ENCODE measurements around the gene GHDC. TPM values are rescaled to one million over a fixed set of nuclear protein-coding genes. Genes with fewer than 3 reads are reported as not detected.

GHDC gene
- total and polyA plus RNA-seq, 2 of the 8 experiments (the other 6 are each of a cell fraction or from before 2014, with no cell fraction given), result 7.4 to 8.1 TPM

DNA sequence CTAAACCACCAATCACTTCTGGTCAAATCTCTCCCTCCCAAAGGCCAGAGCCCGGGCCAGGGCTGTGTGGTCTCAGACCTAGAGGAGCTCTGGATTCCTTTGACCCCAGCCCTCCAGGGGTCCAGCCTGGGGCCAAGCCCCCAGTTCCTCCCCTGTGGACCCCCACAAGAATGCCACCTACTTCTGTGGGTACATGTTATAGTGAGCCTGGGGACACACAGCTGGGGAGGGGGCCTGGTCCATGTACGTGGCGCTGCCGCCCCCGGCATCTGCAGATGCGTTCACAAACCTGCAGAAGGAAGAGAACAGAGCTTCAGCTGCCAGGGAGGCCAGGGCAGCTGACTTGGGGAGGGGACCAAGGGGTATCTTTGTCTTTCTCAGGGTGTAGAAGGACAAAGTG lies 7.9 kb upstream of the GHDC start (continued):
- no peak for TF ChIP-seq TAF7 (optimal IDR thresholded peaks at IDR 0.05; ENCODE audit: borderline replicate concordance, low read depth, low read length)
- no peak for TF ChIP-seq CHD1 (IDR thresholded peaks at IDR 0.05; ENCODE audit: low read depth, low read length)
- no peak for TF ChIP-seq SP4 (IDR thresholded peaks at IDR 0.05; ENCODE audit: low read length)
- TF ChIP-seq SAP30 (IDR thresholded peaks at IDR 0.05; ENCODE audit: insufficient read depth, insufficient replicate concordance, low read length), result no peak
